OCI-LY7 (cell line): ENCODE results near the gene TTC39A. TPM values are rescaled to one million over a fixed set of nuclear protein-coding genes. Genes with fewer than 3 reads are reported as not detected.

Source experiments
- BruUV-seq: library from RNA; stranded (reverse); fragments of 400-500 nt; replicated peaks from 2 replicates; lab custom pipeline; 2021; lab: Mats Ljungman, UMichigan
- CTCF ChIA-PET: fragments of 300-600 bp; sonication (Branson Sonifier 250); formaldehyde crosslinking; loops from one replicate; lab custom pipeline; 2022; ENCODE audit warnings: antibody characterized with exemption; ENCODE audit not compliant: unreplicated experiment; lab: Charles Lee
- POLR2A ChIA-PET: fragments of 300-600 bp; sonication (Branson Sonifier 250); formaldehyde crosslinking; loops from one replicate; lab custom pipeline; 2022; ENCODE audit warnings: antibody characterized with exemption; lab: Charles Lee
- DNase-seq: peaks from one replicate; pipeline ENCODE4 v3.0.0-alpha.2; 2015; ENCODE audit warnings: low spot score
- H2AFZ ChIP-seq: fragments of 200-600 bp; sonication (generic), shearing (Covaris generic); 2 replicates; pipeline ENCODE4 v1.6.1; 2014; ENCODE audit warnings: mild to moderate bottlenecking, antibody characterized with exemption, low read length, moderate library complexity
- H3K27ac ChIP-seq: fragments of 200-600 bp; sonication (generic); 2 replicates; pipeline ENCODE4 v1.5.1; 2014; ENCODE audit warnings: mixed run types, low read depth, mild to moderate bottlenecking, moderate library complexity, low read length, inconsistent platforms; ENCODE audit not compliant: poor library complexity, severe bottlenecking
- H3K36me3 ChIP-seq: fragments of 200-600 bp; sonication (generic); 2 replicates; pipeline ENCODE4 v1.6.1; 2014; ENCODE audit warnings: mild to moderate bottlenecking, antibody characterized with exemption, low read length, moderate library complexity, mixed read lengths; ENCODE audit not compliant: insufficient read depth
- H3K4me1 ChIP-seq: fragments of 200-600 bp; sonication (generic); 2 replicates; pipeline ENCODE4 v1.5.1; 2014; ENCODE audit warnings: mild to moderate bottlenecking, low read length; ENCODE audit not compliant: insufficient read depth, poor library complexity, severe bottlenecking
- H3K4me2 ChIP-seq: fragments of 200-600 bp; sonication (generic); 2 replicates; pipeline ENCODE4 v1.6.1; 2014; ENCODE audit warnings: mild to moderate bottlenecking, low read length
- H3K4me3 ChIP-seq: fragments of 200-600 bp; sonication (generic); 2 replicates; pipeline ENCODE4 v1.5.1; 2014; ENCODE audit warnings: mild to moderate bottlenecking, low read depth, low read length; ENCODE audit not compliant: poor library complexity, severe bottlenecking
- H3K79me2 ChIP-seq: fragments of 200-600 bp; sonication (generic); 2 replicates; pipeline ENCODE4 v1.6.1; 2016; ENCODE audit warnings: low read depth, mild to moderate bottlenecking, low read length, moderate library complexity, mixed read lengths; ENCODE audit not compliant: insufficient read depth
- H3K9me2 ChIP-seq: fragments of 200-600 bp; sonication (generic); 2 replicates; pipeline ENCODE4 v1.6.1; 2016; ENCODE audit warnings: mild to moderate bottlenecking, low read length, mixed read lengths; ENCODE audit not compliant: insufficient read depth
- H3K9me3 ChIP-seq: fragments of 200-600 bp; sonication (generic); 2 replicates; pipeline ENCODE4 v1.6.1; 2014; ENCODE audit warnings: mild to moderate bottlenecking, mixed run types, low read length, mixed read lengths
- H4K20me1 ChIP-seq: fragments of 200-600 bp; sonication (generic); 2 replicates; pipeline ENCODE4 v1.6.1; 2014; ENCODE audit warnings: mild to moderate bottlenecking, antibody characterized with exemption, low read length, moderate library complexity, mixed read lengths; ENCODE audit not compliant: insufficient read depth
- EZH2phosphoT487 ChIP-seq: fragments of 200-600 bp; sonication (generic); IDR thresholded peaks from 2 replicates; pipeline ENCODE4 v1.6.1; 2018; ENCODE audit warnings: low read depth, borderline replicate concordance, mild to moderate bottlenecking, mixed run types, antibody characterized with exemption, low read length, moderate library complexity, mixed read lengths
- intact Hi-C: fragments of 100-400 bp; cut with micrococcal nuclease; formaldehyde crosslinking; loops from one replicate; pipeline ENCODE4 v1.10.0; 2022; ENCODE audit not compliant: unreplicated experiment
- total RNA-seq, 2 experiments: library from RNA; depleted of rRNA in 1 of 2; stranded (reverse); fragments of >200 nt in 1 of 2; shearing (Covaris generic) in 1 of 2; gene quantifications; 2 replicates each; pipeline ENCODE4 v1.2.3, GENCODE V29; 2014 to 2022
- TF ChIP-seq, protein P1 (sequence below): fragments of 200-600 bp; sonication (generic); conservative IDR thresholded peaks from 2 replicates; pipeline ENCODE4 v1.5.1; 2014; ENCODE audit warnings: mild to moderate bottlenecking, antibody characterized with exemption, low read length, moderate library complexity, mixed read lengths

Gene TTC39A
- total RNA-seq, 2 experiments from 2014 or later, result not detected

DNA sequence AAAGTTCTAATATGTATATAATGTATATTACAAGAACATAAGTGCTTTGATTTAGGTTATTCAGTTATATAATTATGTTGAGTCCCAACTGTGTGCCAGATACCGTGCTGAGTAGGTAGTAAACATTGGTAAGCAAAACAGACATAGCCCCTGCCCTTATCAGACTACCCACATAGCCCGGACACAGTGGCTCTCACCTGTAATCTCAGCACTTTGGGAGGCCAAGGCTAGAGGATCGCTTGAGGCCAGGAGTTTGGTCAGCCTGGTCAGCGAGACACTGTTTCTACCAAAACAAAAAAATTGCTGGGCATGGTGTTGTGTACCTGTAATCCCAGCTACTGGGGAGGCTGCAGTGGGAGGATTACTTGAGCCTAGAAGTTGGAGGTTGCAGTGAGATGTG, 63.6 kb downstream of the TTC39A start:
- no peak overlapping the region for H2AFZ ChIP-seq
- no peak overlapping the region for H3K4me3 ChIP-seq
- DNase-seq, result no peak
- intact Hi-C loops, result no loop called here
- H3K36me3 ChIP-seq, result no peaks in the 10 kb centered on the region
- POLR2A ChIA-PET, result interaction anchor here (0.6 to 0.7 kb wide), 3 partner anchors 147 to 794 kb away, joined by 3 read pairs; no protein-coding TSS in a partner anchor
- no peaks in the 10 kb centered on the region for H3K9me3 ChIP-seq
- no peaks in the 10 kb centered on the region for H3K79me2 ChIP-seq
- no peak overlapping the region for H3K27ac ChIP-seq
- no peak overlapping the region for H3K4me2 ChIP-seq
- no peaks in the 10 kb centered on the region for H3K4me1 ChIP-seq
- CTCF ChIA-PET, result no interaction called here
- no TSS peak for BruUV-seq
- H3K9me2 ChIP-seq, result no peaks in the 10 kb centered on the region
- no peaks in the 10 kb centered on the region for H4K20me1 ChIP-seq
- no peak for TF ChIP-seq EZH2phosphoT487
- TF ChIP-seq, protein P1, sequence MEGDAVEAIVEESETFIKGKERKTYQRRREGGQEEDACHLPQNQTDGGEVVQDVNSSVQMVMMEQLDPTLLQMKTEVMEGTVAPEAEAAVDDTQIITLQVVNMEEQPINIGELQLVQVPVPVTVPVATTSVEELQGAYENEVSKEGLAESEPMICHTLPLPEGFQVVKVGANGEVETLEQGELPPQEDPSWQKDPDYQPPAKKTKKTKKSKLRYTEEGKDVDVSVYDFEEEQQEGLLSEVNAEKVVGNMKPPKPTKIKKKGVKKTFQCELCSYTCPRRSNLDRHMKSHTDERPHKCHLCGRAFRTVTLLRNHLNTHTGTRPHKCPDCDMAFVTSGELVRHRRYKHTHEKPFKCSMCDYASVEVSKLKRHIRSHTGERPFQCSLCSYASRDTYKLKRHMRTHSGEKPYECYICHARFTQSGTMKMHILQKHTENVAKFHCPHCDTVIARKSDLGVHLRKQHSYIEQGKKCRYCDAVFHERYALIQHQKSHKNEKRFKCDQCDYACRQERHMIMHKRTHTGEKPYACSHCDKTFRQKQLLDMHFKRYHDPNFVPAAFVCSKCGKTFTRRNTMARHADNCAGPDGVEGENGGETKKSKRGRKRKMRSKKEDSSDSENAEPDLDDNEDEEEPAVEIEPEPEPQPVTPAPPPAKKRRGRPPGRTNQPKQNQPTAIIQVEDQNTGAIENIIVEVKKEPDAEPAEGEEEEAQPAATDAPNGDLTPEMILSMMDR, result no peak

DNA sequence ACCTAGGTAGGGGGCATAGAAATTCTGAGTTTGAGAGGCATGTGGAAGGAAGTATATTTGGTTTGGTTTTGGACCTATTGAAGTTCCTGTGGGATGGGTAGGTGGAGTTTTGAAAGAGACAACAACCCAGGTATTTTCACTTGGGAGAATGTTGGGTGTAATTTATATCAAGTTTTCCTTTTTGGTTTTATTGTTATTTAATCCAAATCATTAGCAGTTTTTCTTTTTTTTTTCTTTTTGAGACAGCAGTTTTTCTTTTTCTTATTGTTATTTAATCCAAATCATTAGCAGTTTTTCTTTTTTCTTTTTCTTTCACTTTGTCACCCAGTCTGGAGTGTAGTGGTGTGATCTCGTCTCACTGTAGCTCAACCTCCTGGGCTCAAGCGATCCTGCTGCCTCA, 64.2 kb downstream of the TTC39A start:
- POLR2A ChIA-PET, result interaction anchor here (0.6 to 0.7 kb wide), 5 partner anchors 11 to 914 kb away, joined by 3 read pairs; no protein-coding TSS in a partner anchor
- no peaks in the 10 kb centered on the region for H4K20me1 ChIP-seq
- TF ChIP-seq EZH2phosphoT487, result no peak
- TF ChIP-seq, protein P1, result no peak
- H3K79me2 ChIP-seq, result no peaks in the 10 kb centered on the region
- no TSS peak for BruUV-seq
- no peaks in the 10 kb centered on the region for H3K36me3 ChIP-seq
- no peaks in the 10 kb centered on the region for H3K9me2 ChIP-seq
- H3K4me3 ChIP-seq, result no peak overlapping the region
- intact Hi-C loops, result no loop called here
- CTCF ChIA-PET, result no interaction called here
- no peak overlapping the region for H3K4me2 ChIP-seq
- H3K27ac ChIP-seq, result no peak overlapping the region
- H3K4me1 ChIP-seq, result no peaks in the 10 kb centered on the region
- DNase-seq, result no peak
- H3K9me3 ChIP-seq, result no peaks in the 10 kb centered on the region
- H2AFZ ChIP-seq, result no peak overlapping the region

DNA sequence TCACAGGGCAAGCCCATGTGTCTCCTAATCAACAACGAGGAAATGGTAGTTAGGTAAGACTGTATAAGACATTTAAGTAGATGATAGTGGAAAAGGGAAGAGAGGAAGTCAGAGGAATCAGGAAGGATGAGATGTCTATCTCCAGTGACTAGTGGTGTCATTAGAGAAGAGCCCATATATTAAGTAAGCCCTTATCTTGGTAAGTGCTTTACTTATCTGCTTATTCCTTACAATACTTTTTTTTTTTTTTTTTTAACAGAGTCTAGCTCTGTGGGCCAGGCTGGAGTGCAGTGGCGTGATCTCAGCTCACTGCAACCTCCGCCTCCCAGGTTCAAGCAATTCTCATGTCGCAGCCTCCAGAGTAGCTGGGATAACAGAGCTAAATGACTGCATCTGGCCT, 64.7 kb downstream of the TTC39A start:
- ChIA-PET POLR2A (interaction anchor here (0.6 kb wide), 1 partner anchor 913 kb away, joined by 3 read pairs; no protein-coding TSS in a partner anchor), CTCF (no interaction called here)
- DNase-seq, result no peak
- Histone ChIP-seq H3K27ac (no peak overlapping the region), H3K4me3 (no peak overlapping the region), H3K9me3 (no peaks in the 10 kb centered on the region), H3K4me2 (no peak overlapping the region), H3K4me1 (no peaks in the 10 kb centered on the region), H2AFZ (no peak overlapping the region), H3K36me3 (no peaks in the 10 kb centered on the region), H3K9me2 (no peaks in the 10 kb centered on the region), H4K20me1 (no peaks in the 10 kb centered on the region), H3K79me2 (no peaks in the 10 kb centered on the region)
- intact Hi-C loops, result no loop called here
- TF ChIP-seq, protein P1, result no peak
- TF ChIP-seq EZH2phosphoT487, result no peak
- no TSS peak for BruUV-seq
